ENCODE measurements around the gene PCDH9. TPM values are rescaled to one million over a fixed set of nuclear protein-coding genes. Genes with fewer than 3 reads are reported as not detected.

PCDH9 gene
- total and polyA plus RNA-seq, 2 of the 13 experiments (the other 11 are each of a cell fraction or from before 2014, with no cell fraction given) = 0.09 TPM; not detected in 1

GRCh38 chr13:66933994-66934393, 296.1 kb downstream of the PCDH9 start:
- ATAC-seq (no peak), FAIRE-seq (no peak), DNase-seq (ENCODE audit: low spot score) (no peak)
- ChIA-PET POLR2A (no interaction called here), CTCF (ENCODE audit: low intra/inter-chr PET ratio, low total read pairs) (no interaction called here)
- BruUV-seq (replicated peaks) = no TSS peak
- intact Hi-C loops (cut with micrococcal nuclease; ENCODE audit: unreplicated experiment) (no loop called here), in situ Hi-C loops (cut with HindIII; ENCODE audit: extremely low pct_ligation_motif_present, low pct_unique_long_range_greater_than_20kb) (no loop called here)
- H3K9ac ChIP-seq (ENCODE audit: insufficient read depth, low read depth, low read length) = no peak overlapping the region
- H3K4me3 ChIP-seq (replicated peaks in 1 of 3; ENCODE audit: insufficient read depth in 1 of 3, low read depth in 2 of 3, low read length in 3 of 3) = no peak overlapping the region
- whole genome bisulfite sequencing (ENCODE audit: low lambda C conversion rate) = 12% methylated on average over 7 of the region's 7 CpGs
- H3K4me1 ChIP-seq (ENCODE audit: insufficient read depth, low read length) = no peaks in the 10 kb centered on the region
- H3K27me3 ChIP-seq (ENCODE audit: control insufficient read depth in 1 of 2, insufficient read depth in 2 of 2, low read length in 2 of 2) = no peaks in the 10 kb centered on the region
- no peak overlapping the region for H2AFZ ChIP-seq (ENCODE audit: low read length)
- no peaks in the 10 kb centered on the region for H3K79me2 ChIP-seq (ENCODE audit: insufficient read depth, low read length)
- TF ChIP-seq MAFK (conservative IDR thresholded peaks at IDR 0.05 in 1 of 2, IDR thresholded peaks at IDR 0.05 in 1 of 2; ENCODE audit: low read length in 2 of 2) (peak in 1 of 2 experiments; percentile 31; a peak in 1 of 4 replicates), ZNF343 (CRISPR knock-in tag; IDR thresholded peaks at IDR 0.05) (no peak), ZNF83 (CRISPR knock-in tag; IDR thresholded peaks at IDR 0.05; ENCODE audit: borderline replicate concordance) (no peak), MAFF (IDR thresholded peaks at IDR 0.05; ENCODE audit: low read depth, low read length) (peak; percentile 14; the same call in 1 of the 2 replicates)
- no peaks in the 10 kb centered on the region for H4K20me1 ChIP-seq (ENCODE audit: insufficient read depth, low read length)
- no peak overlapping the region for H3K27ac ChIP-seq (ENCODE audit: extremely low read length, insufficient read depth, low read length)
- H3K36me3 ChIP-seq (replicated peaks in 1 of 2; ENCODE audit: control insufficient read depth in 1 of 2, insufficient read depth in 2 of 2, low read length in 2 of 2) = no peaks in the 10 kb centered on the region
- H3K4me2 ChIP-seq (ENCODE audit: low read depth, low read length) = no peak overlapping the region
- H3K9me3 ChIP-seq (ENCODE audit: low read length) = no peaks in the 10 kb centered on the region

- Histone ChIP-seq H3K4me1 (ENCODE audit: insufficient read depth, low read length) (no peaks in the 10 kb centered on the region), H2AFZ (ENCODE audit: low read length) (no peak overlapping the region), H4K20me1 (ENCODE audit: insufficient read depth, low read length) (no peaks in the 10 kb centered on the region), H3K4me2 (ENCODE audit: low read depth, low read length) (no peak overlapping the region), H3K4me3 (replicated peaks in 1 of 3; ENCODE audit: insufficient read depth in 1 of 3, low read depth in 2 of 3, low read length in 3 of 3) (no peak overlapping the region), H3K27ac (ENCODE audit: extremely low read length, insufficient read depth, low read length) (no peak overlapping the region), H3K79me2 (ENCODE audit: insufficient read depth, low read length) (no peaks in the 10 kb centered on the region), H3K27me3 (ENCODE audit: control insufficient read depth in 1 of 2, insufficient read depth in 2 of 2, low read length in 2 of 2) (no peaks in the 10 kb centered on the region), H3K36me3 (replicated peaks in 1 of 2; ENCODE audit: control insufficient read depth in 1 of 2, insufficient read depth in 2 of 2, low read length in 2 of 2) (no peaks in the 10 kb centered on the region), H3K9me3 (ENCODE audit: low read length) (no peaks in the 10 kb centered on the region), H3K9ac (ENCODE audit: insufficient read depth, low read depth, low read length) (no peak overlapping the region)
- BruUV-seq (replicated peaks) = no TSS peak
- ATAC-seq (no peak), FAIRE-seq (no peak), DNase-seq (ENCODE audit: low spot score) (no peak)
- intact Hi-C loops (cut with micrococcal nuclease; ENCODE audit: unreplicated experiment) (no loop called here), in situ Hi-C loops (cut with HindIII; ENCODE audit: extremely low pct_ligation_motif_present, low pct_unique_long_range_greater_than_20kb) (no loop called here)
- ChIA-PET CTCF (ENCODE audit: low intra/inter-chr PET ratio, low total read pairs) (no interaction called here), POLR2A (no interaction called here)
- 35% methylated on average over 3 of the region's 3 CpGs for WGBS (ENCODE audit: low lambda C conversion rate)
- TF ChIP-seq EHMT2 (IDR thresholded peaks at IDR 0.05; ENCODE audit: borderline replicate concordance, low read depth, low read length) = no peak
- no peak for TF ChIP-seq ZSCAN9 (CRISPR knock-in tag; IDR thresholded peaks at IDR 0.05; ENCODE audit: borderline replicate concordance)
- no peak for TF ChIP-seq ZNF431 (CRISPR knock-in tag; IDR thresholded peaks at IDR 0.05; ENCODE audit: borderline replicate concordance, low read depth)
- TF ChIP-seq SMYD3 (CRISPR knock-in tag; IDR thresholded peaks at IDR 0.05) = no peak
- TF ChIP-seq ZNF550 (CRISPR knock-in tag; IDR thresholded peaks at IDR 0.05; ENCODE audit: borderline replicate concordance) = no peak
- no peak for TF ChIP-seq HNF4A (CRISPR knock-in tag; IDR thresholded peaks at IDR 0.05)
- no peak for TF ChIP-seq ZSCAN22 (CRISPR knock-in tag; IDR thresholded peaks at IDR 0.05)
- TF ChIP-seq ZNF225 (CRISPR knock-in tag; IDR thresholded peaks at IDR 0.05) = no peak
- TF ChIP-seq, protein P1, sequence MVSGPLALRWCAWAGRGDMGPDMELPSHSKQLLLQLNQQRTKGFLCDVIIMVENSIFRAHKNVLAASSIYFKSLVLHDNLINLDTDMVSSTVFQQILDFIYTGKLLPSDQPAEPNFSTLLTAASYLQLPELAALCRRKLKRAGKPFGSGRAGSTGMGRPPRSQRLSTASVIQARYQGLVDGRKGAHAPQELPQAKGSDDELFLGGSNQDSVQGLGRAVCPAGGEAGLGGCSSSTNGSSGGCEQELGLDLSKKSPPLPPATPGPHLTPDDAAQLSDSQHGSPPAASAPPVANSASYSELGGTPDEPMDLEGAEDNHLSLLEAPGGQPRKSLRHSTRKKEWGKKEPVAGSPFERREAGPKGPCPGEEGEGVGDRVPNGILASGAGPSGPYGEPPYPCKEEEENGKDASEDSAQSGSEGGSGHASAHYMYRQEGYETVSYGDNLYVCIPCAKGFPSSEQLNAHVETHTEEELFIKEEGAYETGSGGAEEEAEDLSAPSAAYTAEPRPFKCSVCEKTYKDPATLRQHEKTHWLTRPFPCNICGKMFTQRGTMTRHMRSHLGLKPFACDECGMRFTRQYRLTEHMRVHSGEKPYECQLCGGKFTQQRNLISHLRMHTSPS (CRISPR knock-in tag; IDR thresholded peaks at IDR 0.05; ENCODE audit: low read depth) = no peak
- TF ChIP-seq, protein P2, sequence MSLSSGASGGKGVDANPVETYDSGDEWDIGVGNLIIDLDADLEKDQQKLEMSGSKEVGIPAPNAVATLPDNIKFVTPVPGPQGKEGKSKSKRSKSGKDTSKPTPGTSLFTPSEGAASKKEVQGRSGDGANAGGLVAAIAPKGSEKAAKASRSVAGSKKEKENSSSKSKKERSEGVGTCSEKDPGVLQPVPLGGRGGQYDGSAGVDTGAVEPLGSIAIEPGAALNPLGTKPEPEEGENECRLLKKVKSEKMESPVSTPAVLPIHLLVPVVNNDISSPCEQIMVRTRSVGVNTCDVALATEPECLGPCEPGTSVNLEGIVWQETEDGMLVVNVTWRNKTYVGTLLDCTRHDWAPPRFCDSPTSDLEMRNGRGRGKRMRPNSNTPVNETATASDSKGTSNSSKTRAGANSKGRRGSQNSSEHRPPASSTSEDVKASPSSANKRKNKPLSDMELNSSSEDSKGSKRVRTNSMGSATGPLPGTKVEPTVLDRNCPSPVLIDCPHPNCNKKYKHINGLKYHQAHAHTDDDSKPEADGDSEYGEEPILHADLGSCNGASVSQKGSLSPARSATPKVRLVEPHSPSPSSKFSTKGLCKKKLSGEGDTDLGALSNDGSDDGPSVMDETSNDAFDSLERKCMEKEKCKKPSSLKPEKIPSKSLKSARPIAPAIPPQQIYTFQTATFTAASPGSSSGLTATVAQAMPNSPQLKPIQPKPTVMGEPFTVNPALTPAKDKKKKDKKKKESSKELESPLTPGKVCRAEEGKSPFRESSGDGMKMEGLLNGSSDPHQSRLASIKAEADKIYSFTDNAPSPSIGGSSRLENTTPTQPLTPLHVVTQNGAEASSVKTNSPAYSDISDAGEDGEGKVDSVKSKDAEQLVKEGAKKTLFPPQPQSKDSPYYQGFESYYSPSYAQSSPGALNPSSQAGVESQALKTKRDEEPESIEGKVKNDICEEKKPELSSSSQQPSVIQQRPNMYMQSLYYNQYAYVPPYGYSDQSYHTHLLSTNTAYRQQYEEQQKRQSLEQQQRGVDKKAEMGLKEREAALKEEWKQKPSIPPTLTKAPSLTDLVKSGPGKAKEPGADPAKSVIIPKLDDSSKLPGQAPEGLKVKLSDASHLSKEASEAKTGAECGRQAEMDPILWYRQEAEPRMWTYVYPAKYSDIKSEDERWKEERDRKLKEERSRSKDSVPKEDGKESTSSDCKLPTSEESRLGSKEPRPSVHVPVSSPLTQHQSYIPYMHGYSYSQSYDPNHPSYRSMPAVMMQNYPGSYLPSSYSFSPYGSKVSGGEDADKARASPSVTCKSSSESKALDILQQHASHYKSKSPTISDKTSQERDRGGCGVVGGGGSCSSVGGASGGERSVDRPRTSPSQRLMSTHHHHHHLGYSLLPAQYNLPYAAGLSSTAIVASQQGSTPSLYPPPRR (CRISPR knock-in tag; IDR thresholded peaks at IDR 0.05; ENCODE audit: borderline replicate concordance) = no peak
Observed at GRCh38 chr13:66933527-66933926, 296.6 kb downstream of the PCDH9 start.
